GM21825 (cell line): ENCODE results near the gene LY9.

Experiments
- ATAC-seq: cut with Tn5 transposase; IDR thresholded peaks from one replicate; pipeline ENCODE4 v1.9.1; 2021; ENCODE audit warnings: mild to moderate bottlenecking, moderate library complexity; ENCODE audit not compliant: unreplicated experiment

The LY9 gene

DNA sequence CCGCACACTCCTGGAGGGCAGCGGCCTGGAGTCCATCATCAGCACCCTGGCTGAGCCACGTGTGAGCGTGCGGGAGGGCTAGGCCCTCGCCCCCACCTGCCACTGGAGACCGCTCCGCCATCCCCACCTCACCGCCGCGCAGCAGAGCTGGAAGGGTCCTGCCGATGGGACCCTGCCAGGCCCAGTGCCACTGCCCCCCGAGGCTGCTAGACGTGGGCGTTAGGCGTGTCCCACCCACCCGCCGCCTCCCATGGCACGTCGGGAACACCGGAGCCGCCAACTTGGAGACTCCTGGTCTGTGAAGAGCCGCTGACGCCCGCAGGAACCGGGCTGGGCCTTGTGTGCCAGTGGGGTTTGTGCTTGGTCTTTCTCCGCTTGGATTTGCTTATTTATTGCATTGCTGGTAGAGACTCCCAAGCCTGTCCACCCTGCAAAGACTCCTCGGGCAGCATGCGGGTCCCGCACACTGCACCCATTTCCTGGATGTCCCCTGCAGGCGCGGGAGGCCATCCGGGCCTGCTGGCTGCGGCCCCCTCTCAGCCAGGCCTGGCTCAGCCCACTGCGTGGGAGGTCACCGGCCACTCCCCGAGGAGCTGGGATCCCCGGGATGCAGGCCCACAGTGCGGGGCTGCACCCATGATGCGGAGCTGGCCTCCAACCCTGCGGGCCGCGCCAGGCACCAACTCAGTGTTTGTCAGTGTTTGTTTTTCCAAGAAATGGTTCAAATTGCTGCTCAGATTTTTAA, 6.0 kb downstream of the LY9 start:
- ATAC-seq: no peak

DNA sequence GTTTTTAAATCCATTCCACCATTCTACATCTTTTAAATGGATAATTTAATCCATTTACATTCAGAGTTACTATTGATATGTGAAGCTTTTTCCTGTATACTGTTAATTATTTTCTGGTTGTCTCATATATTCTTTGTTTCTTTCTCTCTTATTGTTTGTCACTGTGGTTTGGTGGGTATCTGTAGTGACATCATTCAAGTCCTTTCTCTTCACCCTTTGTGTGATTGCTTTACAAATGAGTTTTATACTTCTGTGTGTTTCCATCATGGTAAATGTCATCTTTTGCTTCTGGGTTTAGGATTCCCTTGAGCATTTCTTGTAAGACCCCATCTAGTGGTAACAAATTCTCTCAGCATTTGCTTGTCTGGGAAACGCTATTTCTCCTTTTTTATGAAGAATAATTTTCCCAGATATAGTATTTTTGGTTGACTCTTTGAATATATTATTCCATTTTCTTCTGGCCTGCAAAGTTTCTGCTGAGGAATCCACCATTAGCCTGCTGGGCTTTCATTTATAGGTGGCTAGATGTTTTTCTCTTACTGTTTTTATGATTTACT, 10.2 kb downstream of the LY9 start:
- no peak for ATAC-seq

DNA sequence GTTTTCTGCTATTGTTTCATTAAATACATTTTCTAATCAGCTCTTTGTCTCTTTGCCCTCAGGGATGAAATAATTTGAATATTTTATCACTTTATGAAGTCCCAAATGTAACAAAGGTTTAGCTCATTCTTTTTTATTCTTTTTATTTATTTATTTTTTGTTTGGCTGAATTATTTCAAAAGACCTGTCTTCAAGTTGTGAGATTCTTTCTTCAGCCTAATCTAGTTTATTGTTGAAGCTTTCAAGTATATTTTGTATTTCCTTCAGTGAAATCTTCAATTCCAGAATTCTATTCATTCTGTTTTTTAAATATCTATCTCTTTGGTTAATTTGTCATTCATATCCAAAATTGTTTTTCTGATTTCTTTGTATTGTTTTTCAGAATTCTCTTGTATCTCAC, 10.8 kb downstream of the LY9 start:
- no peak for ATAC-seq

DNA sequence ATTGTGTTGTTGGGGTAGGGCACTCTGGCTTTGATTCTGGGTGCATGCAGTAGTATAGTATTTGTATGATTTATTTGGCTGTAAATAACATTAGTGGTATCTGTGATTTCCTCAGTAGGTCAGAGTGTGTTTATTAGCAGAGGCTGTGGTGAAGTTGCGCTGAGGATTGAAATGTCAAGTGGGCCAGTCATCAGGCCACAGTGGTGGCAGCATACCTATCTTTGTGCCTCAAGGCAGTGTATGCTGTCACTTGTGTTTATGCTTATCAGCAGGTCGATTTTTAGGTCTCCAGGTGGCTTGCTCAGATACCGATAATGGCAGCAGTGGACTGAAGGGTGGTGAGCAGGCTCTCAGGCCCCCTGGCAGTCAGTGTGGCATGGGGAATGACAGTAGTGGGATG, 11.3 kb downstream of the LY9 start:
- ATAC-seq: no peak

DNA sequence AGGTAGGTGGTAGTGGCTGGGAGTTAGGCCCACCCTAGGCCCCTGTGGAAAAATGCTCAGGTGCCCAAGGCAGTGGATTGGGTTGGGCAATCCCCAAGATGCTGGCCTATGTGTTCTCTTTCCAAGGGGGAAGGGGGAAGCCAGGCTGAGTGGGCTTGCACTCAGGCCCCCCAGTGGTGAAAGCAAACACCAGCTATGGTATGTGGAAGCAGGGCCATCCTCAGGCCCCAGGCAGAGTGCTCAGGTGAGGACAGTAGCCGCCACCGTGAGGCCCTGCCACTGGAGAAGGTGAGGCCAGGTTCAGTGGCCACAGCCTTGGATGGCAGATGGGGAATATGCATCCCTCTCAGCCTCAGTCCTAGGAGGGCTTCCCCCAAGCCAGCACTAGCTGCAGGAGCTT, 11.8 kb downstream of the LY9 start:
- no peak for ATAC-seq

DNA sequence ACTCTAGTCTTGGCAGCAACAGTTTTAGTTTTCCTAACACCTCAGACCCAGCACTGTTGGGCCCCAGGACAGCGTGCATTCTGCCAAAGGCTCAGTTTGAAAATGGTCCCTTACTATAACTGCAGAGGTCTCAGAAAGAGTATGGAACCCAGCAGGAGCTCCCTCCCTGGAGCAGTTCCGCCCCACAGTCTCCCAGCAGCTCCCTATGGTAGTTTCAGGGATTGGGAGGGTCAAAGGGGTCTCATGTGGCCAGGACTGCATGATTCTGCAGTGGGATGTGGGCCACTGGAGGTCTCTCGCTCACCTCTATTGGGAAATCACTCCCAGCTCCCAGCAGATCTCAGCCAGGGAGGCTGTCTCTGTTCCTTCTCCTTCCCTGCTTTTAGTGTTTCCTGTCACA, 12.3 kb downstream of the LY9 start:
- no peak for ATAC-seq

DNA sequence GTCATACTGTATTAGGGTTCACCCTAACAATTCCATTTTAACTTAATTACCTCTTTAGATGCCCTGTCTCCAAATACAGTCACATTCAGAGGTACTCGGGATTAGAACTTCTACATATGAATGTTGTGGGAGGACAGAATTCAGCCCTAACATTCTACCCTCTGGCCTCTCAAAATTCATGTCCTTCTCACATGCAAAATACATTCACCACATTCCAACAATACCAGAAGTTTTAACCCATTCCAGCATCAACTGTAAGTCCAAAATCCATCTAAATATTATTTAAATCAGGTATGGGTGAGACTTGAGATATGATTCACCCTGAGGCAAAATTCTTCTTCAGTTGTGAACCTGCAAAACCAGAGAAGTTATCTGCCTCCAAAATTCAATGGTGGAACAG, 14.5 kb downstream of the LY9 start:
- no peak for ATAC-seq

DNA sequence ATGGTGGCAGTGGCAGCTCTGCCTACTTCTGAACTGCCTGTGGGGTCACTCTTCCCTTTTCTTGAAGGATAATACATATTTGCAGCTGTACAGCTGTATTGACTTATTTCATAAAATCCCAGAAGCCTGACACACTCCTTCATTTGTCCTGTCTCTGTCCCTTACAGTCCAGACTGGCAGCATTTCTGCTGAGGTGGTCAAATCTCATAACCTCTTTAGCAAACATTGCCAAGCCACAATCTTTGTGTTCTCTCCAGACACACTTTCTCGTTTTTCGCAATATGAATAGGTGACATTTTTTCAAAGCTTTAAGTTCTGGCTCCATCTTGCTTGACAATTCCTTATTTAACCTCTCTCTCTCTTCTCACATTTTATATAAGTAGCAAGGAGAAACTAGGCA, 15.2 kb downstream of the LY9 start:
- ATAC-seq: no peak

DNA sequence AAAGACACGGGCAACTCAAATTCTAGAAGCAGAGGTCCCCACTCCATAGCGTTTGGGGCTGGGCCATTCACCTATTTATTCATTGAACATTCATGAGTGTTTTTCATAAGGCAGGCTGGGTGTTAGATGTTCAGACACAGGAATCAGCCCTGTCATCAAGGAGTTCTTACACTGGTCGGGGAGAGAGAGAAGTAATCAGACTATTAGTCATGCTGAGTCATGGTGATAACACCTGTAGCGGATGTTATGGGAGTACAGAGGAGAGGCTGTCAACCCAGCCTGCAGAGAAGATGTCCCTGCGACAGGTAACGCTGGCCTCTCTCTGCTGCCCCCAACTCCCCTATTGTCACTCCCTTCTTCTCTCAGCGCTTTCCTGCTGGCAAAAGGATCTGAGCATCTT, 17.2 kb downstream of the LY9 start:
- ATAC-seq: no peak

DNA sequence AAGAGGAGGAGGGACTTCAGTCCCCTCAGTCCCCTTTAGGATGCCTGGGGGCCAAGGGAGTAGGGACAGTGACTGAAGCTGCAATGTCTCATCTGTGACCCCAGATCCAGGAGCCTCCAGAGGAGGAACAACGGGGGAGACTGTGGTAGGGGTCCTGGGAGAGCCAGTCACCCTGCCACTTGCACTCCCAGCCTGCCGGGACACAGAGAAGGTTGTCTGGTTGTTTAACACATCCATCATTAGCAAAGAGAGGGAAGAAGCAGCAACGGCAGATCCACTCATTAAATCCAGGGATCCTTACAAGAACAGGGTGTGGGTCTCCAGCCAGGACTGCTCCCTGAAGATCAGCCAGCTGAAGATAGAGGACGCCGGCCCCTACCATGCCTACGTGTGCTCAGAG, 18.3 kb downstream of the LY9 start:
- ATAC-seq: no peak

DNA sequence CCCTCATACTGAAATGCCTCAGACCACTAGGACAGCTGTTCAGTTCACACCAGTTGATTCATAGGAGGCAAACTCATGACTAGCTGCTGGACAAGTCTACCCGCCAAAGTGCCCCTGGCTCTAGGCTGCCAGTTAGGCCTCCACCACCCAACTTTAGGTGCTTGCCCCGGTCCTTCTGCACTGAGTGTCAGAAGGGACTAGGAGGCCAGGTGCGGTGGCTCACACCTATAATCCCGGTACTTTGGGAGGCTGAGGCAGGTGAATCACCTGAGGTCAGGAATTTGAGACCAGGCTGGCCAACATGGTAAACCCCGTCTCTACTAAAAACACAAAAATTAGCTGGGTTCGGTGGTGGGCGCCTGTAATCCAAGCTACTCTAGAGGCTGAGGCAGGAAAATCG, 18.9 kb downstream of the LY9 start:
- ATAC-seq: no peak

DNA sequence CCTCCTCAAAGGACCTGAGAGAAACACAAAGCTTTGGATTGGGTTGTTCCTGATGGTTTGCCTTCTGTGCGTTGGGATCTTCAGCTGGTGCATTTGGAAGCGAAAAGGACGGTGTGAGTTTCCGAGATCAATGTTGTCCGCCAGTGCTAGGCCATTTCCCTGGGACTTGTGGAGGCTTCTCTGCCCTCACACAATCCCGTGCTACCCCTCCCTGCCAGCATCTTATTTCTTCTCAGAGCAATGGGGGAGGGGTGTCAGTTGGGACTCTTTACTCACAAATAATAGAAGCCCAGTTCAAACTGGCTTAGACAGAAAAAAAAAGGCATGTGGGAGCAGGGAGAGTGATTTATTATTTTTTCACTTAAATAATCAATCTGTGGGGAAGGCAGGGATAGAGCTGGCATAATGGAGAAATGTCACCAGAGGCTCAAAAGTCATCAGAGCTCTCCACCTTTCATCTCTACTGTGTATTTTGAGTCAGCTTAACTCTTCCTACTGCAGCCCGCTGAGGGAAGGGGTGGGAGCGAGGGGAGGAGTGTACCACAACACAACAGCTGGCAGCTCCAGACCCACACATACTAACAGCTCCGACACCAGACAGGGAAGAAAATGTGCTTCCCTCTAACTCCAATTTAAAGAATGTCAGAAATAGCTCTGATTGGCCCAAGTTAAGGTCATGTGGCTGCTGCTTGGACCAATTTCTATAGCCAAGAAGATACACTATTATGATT, 22.4 kb downstream of the LY9 start:
- no peak for ATAC-seq

DNA sequence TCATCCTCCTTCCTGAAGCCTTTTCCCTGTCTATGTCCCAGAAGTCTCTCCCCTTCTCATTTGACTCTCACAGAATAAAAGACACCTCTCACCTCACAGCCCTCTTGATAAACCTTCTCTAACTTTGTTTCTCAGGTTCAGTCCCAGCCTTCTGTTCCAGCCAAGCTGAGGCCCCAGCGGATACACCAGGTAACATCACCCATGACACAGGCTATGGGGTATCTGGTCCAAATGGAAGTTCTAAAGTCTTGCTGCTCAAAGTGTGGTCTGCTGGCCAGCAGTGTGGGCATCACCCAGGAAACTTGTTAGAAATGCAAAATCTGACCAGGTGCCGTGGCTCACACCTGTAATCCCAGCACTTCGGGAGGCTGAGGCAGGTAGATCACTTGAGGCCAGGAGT, 23.2 kb downstream of the LY9 start:
- no peak for ATAC-seq

DNA sequence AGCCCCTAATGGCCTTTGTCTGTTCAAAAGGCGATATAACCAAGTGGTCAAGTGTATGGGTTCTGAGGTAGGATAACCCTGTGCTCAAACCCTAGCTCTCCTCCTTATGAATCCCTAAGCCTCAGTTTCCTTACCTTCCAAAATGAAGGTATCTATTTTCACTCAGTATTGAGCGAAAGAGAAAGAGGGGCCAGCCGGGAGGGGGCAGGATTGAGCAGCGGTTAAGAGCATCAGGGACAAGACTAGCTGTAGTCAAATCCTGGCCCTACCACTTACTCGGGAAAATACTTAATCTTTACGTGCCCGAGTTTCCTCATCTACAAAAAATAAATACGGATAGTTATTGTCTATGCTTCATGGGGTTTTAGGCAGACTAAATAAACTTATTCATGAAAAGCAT, 25.7 kb downstream of the LY9 start:
- ATAC-seq: no peak

DNA sequence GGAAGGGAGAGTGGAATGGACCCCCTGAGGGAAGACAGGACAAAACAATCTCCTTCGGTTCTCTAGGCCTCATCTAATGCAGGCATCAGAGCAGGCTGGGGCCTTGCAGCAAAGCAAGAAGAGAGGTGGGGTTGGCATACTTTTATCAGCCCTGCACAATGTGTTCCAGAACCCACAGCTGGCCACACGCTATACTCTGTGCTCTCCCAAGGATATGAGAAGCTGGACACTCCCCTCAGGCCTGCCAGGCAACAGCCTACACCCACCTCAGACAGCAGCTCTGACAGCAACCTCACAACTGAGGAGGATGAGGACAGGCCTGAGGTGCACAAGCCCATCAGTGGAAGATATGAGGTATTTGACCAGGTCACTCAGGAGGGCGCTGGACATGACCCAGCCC, 27.3 kb downstream of the LY9 start:
- ATAC-seq: no peak

DNA sequence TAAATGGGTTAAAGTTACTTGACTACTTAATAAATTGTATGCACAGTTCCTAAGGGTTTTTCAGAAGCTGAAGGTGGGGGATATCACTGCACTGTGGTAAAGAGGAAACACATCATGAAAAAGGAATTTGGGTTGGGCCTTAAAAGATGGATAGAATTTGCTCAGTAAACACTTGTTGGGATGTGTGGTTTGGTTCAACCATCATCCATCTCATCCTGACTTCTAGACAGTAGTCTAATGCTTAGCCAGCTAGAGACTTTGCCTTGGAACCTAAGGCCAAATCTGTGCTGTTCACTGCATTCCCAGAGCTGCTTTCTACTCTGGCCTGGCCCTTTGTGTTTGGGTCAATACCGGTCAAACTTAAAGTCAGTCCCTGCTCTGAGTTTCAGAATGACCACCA, 30.6 kb downstream of the LY9 start:
- no peak for ATAC-seq

DNA sequence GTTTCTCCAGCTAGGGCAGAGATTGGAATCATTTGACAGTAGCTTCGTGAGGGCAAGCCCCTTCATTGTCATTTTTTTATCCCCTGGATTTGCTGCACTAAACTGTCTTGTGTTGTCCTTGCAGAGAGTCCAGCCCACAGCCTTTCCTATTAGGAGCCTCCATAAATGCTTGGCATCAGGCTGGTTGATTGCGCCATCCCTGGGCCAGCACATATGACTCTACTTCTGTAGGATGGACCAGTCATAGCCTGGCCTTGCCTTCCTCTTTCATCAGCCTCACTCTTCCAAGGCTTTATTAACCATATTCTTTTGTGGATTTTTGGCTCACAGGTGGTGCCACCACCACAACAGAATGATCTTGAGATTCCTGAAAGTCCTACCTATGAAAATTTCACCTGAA, 31.4 kb downstream of the LY9 start:
- ATAC-seq: no peak

DNA sequence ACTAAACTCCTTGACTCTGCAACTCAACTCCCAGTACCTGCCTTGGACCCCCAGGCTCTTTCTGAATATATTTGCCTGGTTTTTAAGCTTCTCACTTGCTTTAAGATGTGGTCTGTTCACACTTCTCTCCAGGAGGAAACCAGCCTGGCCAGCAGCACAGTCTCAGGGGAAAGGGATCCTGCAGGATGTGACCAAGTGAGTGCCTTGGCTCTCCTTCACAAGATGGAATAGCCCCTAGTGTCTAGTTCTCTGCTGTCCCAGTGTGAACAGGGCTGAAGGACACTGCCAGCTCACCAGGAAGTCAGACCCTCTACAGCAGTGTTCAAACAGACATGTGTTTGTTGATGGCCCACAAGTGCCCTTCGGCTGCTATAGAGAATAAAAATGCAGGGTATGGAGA, 33.8 kb downstream of the LY9 start:
- ATAC-seq: no peak

DNA sequence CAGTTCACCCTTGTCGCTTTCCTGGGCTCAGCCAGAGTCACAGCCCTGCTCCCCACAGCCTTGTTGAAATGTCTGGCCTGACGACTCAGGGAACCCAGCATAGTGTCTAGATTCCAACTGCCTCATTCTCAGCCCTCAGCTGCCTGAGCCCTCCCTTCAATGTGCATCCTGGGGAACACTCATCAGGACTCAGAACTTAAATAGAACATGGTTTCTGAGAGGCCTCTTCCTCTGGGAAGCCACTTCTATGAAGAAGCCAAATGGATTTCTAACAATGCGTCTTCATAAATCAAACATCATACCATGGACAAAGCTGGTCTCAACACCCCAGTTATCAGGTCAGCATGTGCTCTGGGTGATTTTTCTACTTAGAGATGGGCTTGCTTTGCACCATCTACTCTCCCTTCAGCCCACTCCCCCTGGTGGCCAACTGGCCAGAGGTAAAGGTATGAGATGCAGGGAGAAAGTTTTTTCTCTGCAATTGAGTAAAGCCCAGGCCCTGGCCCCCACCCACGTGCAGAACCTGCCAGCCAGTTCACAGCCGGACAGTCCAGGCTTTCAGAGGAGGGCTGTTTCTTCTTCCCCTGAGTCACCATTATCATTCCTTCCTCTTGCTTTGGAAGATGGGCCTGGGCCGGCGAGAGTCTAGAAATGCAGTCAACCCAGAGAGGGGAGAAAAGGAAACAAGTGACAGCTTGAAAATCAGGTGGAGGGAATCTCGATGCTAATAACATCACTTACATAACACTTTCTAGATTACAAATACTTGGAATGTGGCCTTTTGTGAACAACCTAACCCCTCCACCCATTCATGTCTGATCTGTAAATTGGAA, 34.6 kb downstream of the LY9 start:
- ATAC-seq: no peak

DNA sequence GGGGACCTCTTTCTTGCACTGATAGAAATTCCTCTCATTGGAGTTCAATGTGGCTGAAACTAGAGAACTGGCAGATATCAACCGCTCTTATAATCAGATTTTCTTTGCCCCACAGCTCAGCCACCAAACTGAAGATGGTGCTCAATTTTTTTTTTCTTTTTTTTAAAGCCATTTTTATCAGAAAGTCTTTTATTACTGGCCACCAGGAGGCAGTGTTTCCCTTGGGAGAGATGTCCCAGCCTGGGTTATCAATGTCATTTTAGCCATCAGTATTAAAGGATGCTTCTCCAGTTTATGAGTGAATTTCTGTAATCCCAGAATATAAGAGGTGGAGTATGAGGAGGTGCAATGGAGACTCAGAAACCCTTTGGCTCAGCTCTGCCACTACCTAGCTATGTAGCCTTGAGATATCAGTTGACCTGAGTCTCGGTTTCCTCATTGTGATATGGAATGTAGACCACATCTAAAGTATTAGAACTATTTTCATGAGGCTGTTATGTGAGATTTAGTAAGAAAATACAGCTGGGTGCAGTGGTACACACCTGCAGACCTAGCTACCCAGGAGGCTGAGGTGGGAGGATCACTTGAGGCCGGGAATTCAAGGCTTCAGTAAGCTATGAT, 39.1 kb downstream of the LY9 start:
- ATAC-seq: no peak

DNA sequence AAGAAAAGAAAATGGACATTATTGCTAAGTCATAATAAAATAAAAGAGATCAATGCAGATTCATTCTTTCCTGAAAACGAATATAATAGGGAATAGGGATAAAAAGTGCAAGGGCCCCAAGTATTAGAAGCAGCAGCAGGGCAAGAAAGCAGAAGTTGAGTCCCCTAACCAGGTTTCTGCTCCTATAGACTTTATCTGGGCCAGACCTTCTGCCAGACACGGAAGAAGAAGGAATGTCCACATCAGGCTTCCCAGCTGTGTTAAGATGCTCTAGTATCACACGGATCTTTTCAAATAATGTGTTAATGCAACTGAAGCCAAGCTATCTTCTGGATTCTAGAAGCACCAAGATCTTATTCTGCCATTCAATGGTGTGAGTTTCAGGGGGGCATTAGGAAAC, 39.8 kb downstream of the LY9 start:
- no peak for ATAC-seq
